HCT116 (cell line): ENCODE measurements around the gene TAGLN3.

Experiments
- EZH2phosphoT487 ChIP-seq: fragments of 200-600 bp; IDR thresholded peaks from 2 replicates; pipeline ENCODE4 v1.6.1; 2018; ENCODE audit warnings: antibody characterized with exemption, borderline replicate concordance
- POLR2AphosphoS5 ChIP-seq: IDR thresholded peaks from 2 replicates; pipeline ENCODE4 v1.6.1; 2011; ENCODE audit warnings: mild to moderate bottlenecking, low read depth, low read length, moderate library complexity
- RAD21 ChIP-seq: IDR thresholded peaks from 2 replicates; pipeline ENCODE4 v1.6.1; 2012; ENCODE audit warnings: low read depth, mild to moderate bottlenecking
- SIN3A ChIP-seq: IDR thresholded peaks from 2 replicates; pipeline ENCODE4 v1.6.1; 2012; ENCODE audit warnings: low read depth
- TF ChIP-seq, protein P1 (sequence below), 3 experiments: fragments of 200-600 bp in 1 of 3; sonication (generic) in 1 of 3; IDR thresholded peaks in 2 of 3; conservative IDR thresholded peaks in 1 of 3; 2 replicates each; pipeline ENCODE4 v1.5.1; 2012 to 2017; ENCODE audit warnings: low read depth in 2 of 3, low read length in 2 of 3, antibody characterized with exemption in 1 of 3, borderline replicate concordance in 1 of 3, control low read depth in 1 of 3, mild to moderate bottlenecking in 1 of 3, mixed read lengths in 1 of 3, mixed run types in 1 of 3, moderate library complexity in 1 of 3; ENCODE audit not compliant: insufficient read depth in 1 of 3

DNA sequence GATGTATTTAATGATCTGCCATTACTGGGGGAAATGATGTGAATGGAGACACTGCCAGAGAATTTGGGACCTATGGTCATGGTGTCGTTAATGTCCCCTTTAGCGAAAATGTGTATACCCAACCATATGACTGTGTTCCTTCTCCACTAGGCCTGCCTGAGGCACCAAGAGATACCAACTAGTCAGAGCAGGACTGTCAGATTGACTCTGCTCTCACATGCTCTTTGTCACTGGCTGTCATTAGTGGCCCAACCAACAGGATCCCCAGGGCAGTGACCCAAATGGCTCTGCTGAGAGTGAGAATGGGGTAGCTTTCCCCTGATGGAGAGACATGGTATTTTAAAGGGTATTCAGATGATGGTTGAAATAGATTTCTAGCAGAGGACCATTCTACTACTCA is 2.8 kb downstream of the TAGLN3 start:
- TF ChIP-seq RAD21 (no peak), POLR2AphosphoS5 (no peak), EZH2phosphoT487 (no peak), SIN3A (no peak)
- TF ChIP-seq, protein P1, sequence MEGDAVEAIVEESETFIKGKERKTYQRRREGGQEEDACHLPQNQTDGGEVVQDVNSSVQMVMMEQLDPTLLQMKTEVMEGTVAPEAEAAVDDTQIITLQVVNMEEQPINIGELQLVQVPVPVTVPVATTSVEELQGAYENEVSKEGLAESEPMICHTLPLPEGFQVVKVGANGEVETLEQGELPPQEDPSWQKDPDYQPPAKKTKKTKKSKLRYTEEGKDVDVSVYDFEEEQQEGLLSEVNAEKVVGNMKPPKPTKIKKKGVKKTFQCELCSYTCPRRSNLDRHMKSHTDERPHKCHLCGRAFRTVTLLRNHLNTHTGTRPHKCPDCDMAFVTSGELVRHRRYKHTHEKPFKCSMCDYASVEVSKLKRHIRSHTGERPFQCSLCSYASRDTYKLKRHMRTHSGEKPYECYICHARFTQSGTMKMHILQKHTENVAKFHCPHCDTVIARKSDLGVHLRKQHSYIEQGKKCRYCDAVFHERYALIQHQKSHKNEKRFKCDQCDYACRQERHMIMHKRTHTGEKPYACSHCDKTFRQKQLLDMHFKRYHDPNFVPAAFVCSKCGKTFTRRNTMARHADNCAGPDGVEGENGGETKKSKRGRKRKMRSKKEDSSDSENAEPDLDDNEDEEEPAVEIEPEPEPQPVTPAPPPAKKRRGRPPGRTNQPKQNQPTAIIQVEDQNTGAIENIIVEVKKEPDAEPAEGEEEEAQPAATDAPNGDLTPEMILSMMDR (IDR thresholded peaks at IDR 0.05 in 2 of 3, conservative IDR thresholded peaks at IDR 0.05 in 1 of 3; ENCODE audit: borderline replicate concordance in 1 of 3, insufficient read depth in 1 of 3, low read depth in 2 of 3, low read length in 2 of 3), result no peak
